ENCODE results near the gene NRGN. TPM values are rescaled to one million over a fixed set of nuclear protein-coding genes. Genes with fewer than 3 reads are reported as not detected.

The NRGN gene
- total RNA-seq, 2 donors from 2014 or later, result 4.7 to 8.9 TPM

GRCh38 chr11:124716591-124716990, 23.2 kb upstream of the NRGN start:
- peaks cover 86% of the 10 kb centered on the region for H3K27me3 Mint-ChIP-seq (ENCODE audit: insufficient read depth)
- TF ChIP-seq CTCF (conservative IDR thresholded peaks at IDR 0.05), result no peak

GRCh38 chr11:124717421-124717785, 22.3 kb upstream of the NRGN start:
- Histone ChIP-seq H3K9ac (ENCODE audit: extremely low read depth, low read length, poor library complexity, severe bottlenecking) (no peak overlapping the region), H3K4me1 (ENCODE audit: control insufficient read depth, insufficient read depth, low read length) (peaks cover 16% of the 10 kb centered on the region), H3K9me3 (ENCODE audit: control insufficient read depth, low read length) (no peaks in the 10 kb centered on the region), H3K27me3 (ENCODE audit: control insufficient read depth, insufficient read depth, low read length, poor library complexity, severe bottlenecking) (peaks cover 75% of the 10 kb centered on the region), H3K4me3 (ENCODE audit: low read length) (peak overlapping the region; percentile 72), H3K36me3 (ENCODE audit: control insufficient read depth, insufficient read depth, low read length) (no peaks in the 10 kb centered on the region), H3K27ac (ENCODE audit: low read depth, low read length) (no peak overlapping the region)
- peak overlapping the region; percentile 51 for H3K4me3 Mint-ChIP-seq
- H3K27ac Mint-ChIP-seq, result no peak overlapping the region
- no peaks in the 10 kb centered on the region for H3K9me3 Mint-ChIP-seq
- H3K4me1 Mint-ChIP-seq, result peaks cover 42% of the 10 kb centered on the region
- 63 to 65% methylated on average over 5 to 6 of the region's 7 CpGs for WGBS, 2 experiments (ENCODE audit: insufficient coverage in 1 of 2, insufficient read length in 1 of 2)
- H3K36me3 Mint-ChIP-seq (ENCODE audit: low read depth), result no peaks in the 10 kb centered on the region
- H3K27me3 Mint-ChIP-seq (ENCODE audit: insufficient read depth), result peaks cover 88% of the 10 kb centered on the region
- no peak for TF ChIP-seq CTCF (conservative IDR thresholded peaks at IDR 0.05)
- DNase-seq, result no peak

More at GRCh38 chr11:124716591-124716990, 23.2 kb upstream of the NRGN start:
- Mint-ChIP-seq H3K36me3 (ENCODE audit: low read depth) (no peaks in the 10 kb centered on the region), H3K9me3 (no peaks in the 10 kb centered on the region), H3K4me3 (no peak overlapping the region), H3K4me1 (peaks cover 34% of the 10 kb centered on the region), H3K27ac (no peak overlapping the region)
- Histone ChIP-seq H3K27ac (ENCODE audit: low read depth, low read length) (no peak overlapping the region), H3K4me1 (ENCODE audit: control insufficient read depth, insufficient read depth, low read length) (peaks cover 11% of the 10 kb centered on the region), H3K9ac (ENCODE audit: extremely low read depth, low read length, poor library complexity, severe bottlenecking) (no peak overlapping the region), H3K27me3 (ENCODE audit: control insufficient read depth, insufficient read depth, low read length, poor library complexity, severe bottlenecking) (peaks cover 69% of the 10 kb centered on the region), H3K4me3 (ENCODE audit: low read length) (no peak overlapping the region), H3K36me3 (ENCODE audit: control insufficient read depth, insufficient read depth, low read length) (no peaks in the 10 kb centered on the region), H3K9me3 (ENCODE audit: control insufficient read depth, low read length) (no peaks in the 10 kb centered on the region)
- WGBS, 2 experiments (ENCODE audit: insufficient coverage in 1 of 2, insufficient read length in 1 of 2), result 72% methylated on average over 3 of the region's 3 CpGs; no CpG with 5 or more reads in 1 of the 2 experiments
- no peak for DNase-seq

GRCh38 chr11:124717786-124718651, 21.7 kb upstream of the NRGN start:
- Mint-ChIP-seq H3K27me3 (ENCODE audit: insufficient read depth) (peaks cover 90% of the 10 kb centered on the region), H3K4me1 (peaks cover 48% of the 10 kb centered on the region)

More at GRCh38 chr11:124717786-124718651, 21.7 kb upstream of the NRGN start:
- H3K9me3 Mint-ChIP-seq, result no peaks in the 10 kb centered on the region
- H3K4me1 ChIP-seq (ENCODE audit: control insufficient read depth, insufficient read depth, low read length), result peaks cover 17% of the 10 kb centered on the region
- H3K4me3 Mint-ChIP-seq, result peak overlapping the region; percentile 51
- 4 to 6% methylated on average over 9 to 43 of the region's 45 CpGs for WGBS, 2 experiments (ENCODE audit: insufficient coverage in 1 of 2, insufficient read length in 1 of 2)
- TF ChIP-seq CTCF (conservative IDR thresholded peaks at IDR 0.05), result no peak
- peak overlapping the region; percentile 72 for H3K4me3 ChIP-seq (ENCODE audit: low read length)
- no peak overlapping the region for H3K27ac ChIP-seq (ENCODE audit: low read depth, low read length)
- H3K9me3 ChIP-seq (ENCODE audit: control insufficient read depth, low read length), result no peaks in the 10 kb centered on the region
- H3K27ac Mint-ChIP-seq, result no peak overlapping the region
- DNase-seq, result peak; percentile 83
- H3K27me3 ChIP-seq (ENCODE audit: control insufficient read depth, insufficient read depth, low read length, poor library complexity, severe bottlenecking), result peaks cover 77% of the 10 kb centered on the region
- H3K36me3 ChIP-seq (ENCODE audit: control insufficient read depth, insufficient read depth, low read length), result no peaks in the 10 kb centered on the region
- H3K9ac ChIP-seq (ENCODE audit: extremely low read depth, low read length, poor library complexity, severe bottlenecking), result no peak overlapping the region
- H3K36me3 Mint-ChIP-seq (ENCODE audit: low read depth), result no peaks in the 10 kb centered on the region

All from endodermal cell (in vitro differentiated cells).